ENCODE results near the gene RBM28. TPM values are rescaled to one million over a fixed set of nuclear protein-coding genes. Genes with fewer than 3 reads are reported as not detected.

Gene RBM28
- total and polyA plus RNA-seq, 10 donors = 11.0 to 45.8 (median 29.5) TPM

DNA sequence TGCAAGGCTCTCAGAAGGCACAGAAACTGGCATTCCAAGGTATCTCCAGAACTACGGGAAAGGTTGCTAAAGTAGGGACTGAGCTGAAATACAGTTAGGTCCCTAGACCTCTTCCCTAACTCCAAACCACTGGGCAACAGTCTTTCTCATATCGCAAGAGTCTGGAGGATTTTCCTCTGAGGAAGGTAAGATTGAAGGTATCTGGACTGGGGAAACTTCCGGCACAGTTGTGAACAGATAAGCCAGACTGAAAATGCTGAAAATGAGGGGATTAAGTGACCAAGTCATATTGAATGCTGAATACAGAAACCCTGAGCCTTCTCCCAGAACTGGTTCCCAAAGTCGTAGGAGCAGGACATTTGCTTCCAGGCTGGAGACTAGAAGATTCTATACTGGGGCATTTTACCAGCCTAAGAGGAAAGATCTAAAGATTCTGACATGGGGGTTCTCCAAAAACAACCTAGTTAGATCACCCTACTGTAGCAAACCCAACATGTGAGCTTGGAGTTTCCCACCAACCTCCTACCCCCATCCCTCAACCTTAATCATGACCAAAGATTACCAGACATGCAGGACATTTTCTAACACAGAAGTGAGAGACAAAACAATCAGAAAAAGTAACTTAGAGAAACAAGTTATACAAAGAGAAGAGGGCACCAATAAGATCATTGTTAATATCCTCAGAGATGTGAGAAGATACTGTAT is 20.6 kb upstream of the RBM28 start:
- 80 to 87% (median 81%) methylated on average over 4 of the region's 4 CpGs for WGBS, 5 donors

DNA sequence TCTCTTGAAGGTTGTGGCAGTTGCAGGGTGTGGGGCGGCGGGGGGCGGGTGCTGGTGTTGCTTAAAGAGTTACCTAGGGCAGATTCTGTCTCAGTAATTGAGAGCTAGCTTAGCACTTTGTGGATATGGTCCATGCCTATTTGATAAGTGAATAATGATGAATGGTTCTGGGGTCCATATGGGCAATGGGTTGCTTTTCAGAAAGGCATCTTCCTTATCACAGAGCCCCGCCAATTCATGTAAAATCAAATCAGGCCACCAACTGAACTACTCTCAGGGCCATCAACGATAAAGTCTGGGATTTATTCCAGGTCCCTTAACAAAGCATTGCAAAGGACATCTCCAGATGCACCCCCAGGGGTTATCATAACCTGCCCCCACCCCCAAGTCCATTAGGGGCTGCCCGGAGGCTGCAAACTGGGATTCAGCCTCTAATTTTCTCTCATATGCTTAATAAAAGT is 19.6 kb upstream of the RBM28 start:
- WGBS, 5 donors = 83 to 93% (median 86%) methylated on average over 6 of the region's 6 CpGs
- no peaks in the 10 kb centered on the region for H3K36me3 ChIP-seq
- H3K27ac ChIP-seq = no peak overlapping the region
- H3K27me3 ChIP-seq (replicated peaks in 1 of 7) = peaks cover 0 to 78% (median 19%) of the 10 kb centered on the region in 7 donors
- no peak for DNase-seq
- peaks cover 3 to 48% (median 19%) of the 10 kb centered on the region in 6 donors for H3K4me1 ChIP-seq
- no peak overlapping the region for H3K4me3 ChIP-seq
- intact Hi-C loops (cut with DNase I; ENCODE audit: low total_unique reads) = no loop called here
- no peaks in the 10 kb centered on the region for H3K9me3 ChIP-seq
- TF ChIP-seq CTCF (IDR thresholded peaks at IDR 0.05 in 8 of 11, conservative IDR thresholded peaks at IDR 0.05 in 3 of 11) = no peak
- no peak for TF ChIP-seq POLR2A (IDR thresholded peaks at IDR 0.05)
- no peak for TF ChIP-seq POLR2AphosphoS5 (IDR thresholded peaks at IDR 0.05)

More for the DNA sequence above, 20.6 kb upstream of the RBM28 start:
- no peaks in the 10 kb centered on the region for H3K9me3 ChIP-seq
- H3K36me3 ChIP-seq = no peaks in the 10 kb centered on the region
- DNase-seq = no peak
- intact Hi-C loops (cut with DNase I; ENCODE audit: low total_unique reads) = no loop called here
- H3K4me1 ChIP-seq = peaks cover 3 to 39% (median 19%) of the 10 kb centered on the region in 6 donors
- H3K27me3 ChIP-seq (replicated peaks in 1 of 7) = peaks cover 0 to 72% (median 19%) of the 10 kb centered on the region in 7 donors
- no peak overlapping the region for H3K27ac ChIP-seq
- H3K4me3 ChIP-seq = no peak overlapping the region
- TF ChIP-seq POLR2AphosphoS5 (IDR thresholded peaks at IDR 0.05) (no peak), CTCF (IDR thresholded peaks at IDR 0.05 in 8 of 11, conservative IDR thresholded peaks at IDR 0.05 in 3 of 11) (no peak), POLR2A (IDR thresholded peaks at IDR 0.05) (no peak)

GRCh38 chr7:128362670-128363069 is 19.0 kb upstream of the RBM28 start:
- TF ChIP-seq POLR2A (IDR thresholded peaks at IDR 0.05) (no peak), POLR2AphosphoS5 (IDR thresholded peaks at IDR 0.05) (no peak), CTCF (IDR thresholded peaks at IDR 0.05 in 8 of 11, conservative IDR thresholded peaks at IDR 0.05 in 3 of 11) (no peak)
- no peaks in the 10 kb centered on the region for H3K36me3 ChIP-seq
- no peaks in the 10 kb centered on the region for H3K9me3 ChIP-seq
- H3K27ac ChIP-seq = no peak overlapping the region
- 79 to 91% (median 82%) methylated on average over 4 of the region's 4 CpGs for WGBS, 5 donors
- no peak overlapping the region for H3K4me3 ChIP-seq
- H3K27me3 ChIP-seq (replicated peaks in 1 of 7) = peaks cover 0 to 75% (median 19%) of the 10 kb centered on the region in 7 donors
- DNase-seq = no peak
- intact Hi-C loops (cut with DNase I; ENCODE audit: low total_unique reads) = no loop called here
- H3K4me1 ChIP-seq = peaks cover 3 to 52% (median 19%) of the 10 kb centered on the region in 6 donors
